ENCODE data around the gene RTTN. TPM values are rescaled to one million over a fixed set of nuclear protein-coding genes. Genes with fewer than 3 reads are reported as not detected.
A peak's percentile ranks its signal among the peaks of the same experiment; 100 is the strongest.
"Not testable (repeated sequence)": the region's sequence is repeated elsewhere in the genome, so short reads cannot be mapped to it uniquely, and the experiment has no call there.

RTTN gene
- total RNA-seq, result 10 to 100 TPM; 10.8 to 58.1 (median 22.4) TPM

GRCh38 chr18:70205421-70206397 lies at the start of gene RTTN:
Gene RTTN (minus strand): TSS chr18:70205687. CDS start chr18:70205658, 29 bp downstream.
- DNase-seq, result peak; percentile 93
- H3K36me3 ChIP-seq, result no peaks in the 10 kb centered on the region
- H3K27ac ChIP-seq, result peak within 1 kb of the TSS; percentile 95 to 99
- peak within 1 kb of the TSS; percentile 91 to 92 for H3K4me3 ChIP-seq
- H3K4me1 ChIP-seq, result no peaks in the 10 kb centered on the region
- TF ChIP-seq CTCF (IDR thresholded peaks at IDR 0.05), result peak in 2 of 4 experiments; percentile 23 to 25
- TF ChIP-seq POLR2A (IDR thresholded peaks at IDR 0.05), result peak in 1 of 2 donors; percentile 46
- no peaks in the 10 kb centered on the region for H3K9me3 ChIP-seq
- no peaks in the 10 kb centered on the region for H3K27me3 ChIP-seq
- intact Hi-C loops (cut with DNase I; ENCODE audit: low total_unique reads), result loop anchor here (5.0 kb wide), 1 partner anchor 222 kb away; no protein-coding TSS in a partner anchor

GRCh38 chr18:70250781-70251180 lies 45.3 kb upstream of the RTTN start:
- Histone ChIP-seq H3K27me3 (no peaks in the 10 kb centered on the region), H3K27ac (no peak overlapping the region), H3K4me1 (no peaks in the 10 kb centered on the region), H3K9me3 (no peaks in the 10 kb centered on the region), H3K36me3 (no peaks in the 10 kb centered on the region), H3K4me3 (no peak overlapping the region)
- TF ChIP-seq CTCF (IDR thresholded peaks at IDR 0.05), result no peak
- no peak for TF ChIP-seq POLR2A (IDR thresholded peaks at IDR 0.05)
- intact Hi-C loops (cut with DNase I; ENCODE audit: low total_unique reads), result no loop called here
- no peak for DNase-seq

GRCh38 chr18:70249861-70250260 lies 44.4 kb upstream of the RTTN start:
- H3K27ac ChIP-seq; H3K36me3 ChIP-seq; intact Hi-C loops (cut with DNase I; ENCODE audit: low total_unique reads); H3K4me1 ChIP-seq; H3K9me3 ChIP-seq; DNase-seq; H3K27me3 ChIP-seq; H3K4me3 ChIP-seq: not testable (repeated sequence)

- Histone ChIP-seq H3K9me3 (no peaks in the 10 kb centered on the region), H3K27me3 (no peaks in the 10 kb centered on the region), H3K27ac (no peak overlapping the region), H3K4me1 (no peaks in the 10 kb centered on the region), H3K4me3 (no peak overlapping the region), H3K36me3 (no peaks in the 10 kb centered on the region)
- TF ChIP-seq CTCF (IDR thresholded peaks at IDR 0.05), result no peak
- TF ChIP-seq POLR2A (IDR thresholded peaks at IDR 0.05), result no peak
- no peak for DNase-seq
- intact Hi-C loops (cut with DNase I; ENCODE audit: low total_unique reads), result no loop called here
Observed at GRCh38 chr18:70249118-70249517, 43.6 kb upstream of the RTTN start.

GRCh38 chr18:70246061-70246466 lies 40.6 kb upstream of the RTTN start:
- no peak overlapping the region for H3K27ac ChIP-seq
- no peaks in the 10 kb centered on the region for H3K27me3 ChIP-seq
- no peaks in the 10 kb centered on the region for H3K4me1 ChIP-seq
- TF ChIP-seq CTCF (IDR thresholded peaks at IDR 0.05), result no peak
- no peak for TF ChIP-seq POLR2A (IDR thresholded peaks at IDR 0.05)
- no peak overlapping the region for H3K4me3 ChIP-seq
- no peaks in the 10 kb centered on the region for H3K36me3 ChIP-seq
- H3K9me3 ChIP-seq, result no peaks in the 10 kb centered on the region
- no peak for DNase-seq
- intact Hi-C loops (cut with DNase I; ENCODE audit: low total_unique reads), result no loop called here

Measured in uterus (tissue), 4 donors.